Nephron (organoid): Measurements from ENCODE around the gene WWOX.
"Not testable (repeated sequence)": the region's sequence is repeated elsewhere in the genome, so short reads cannot be mapped to it uniquely, and the experiment has no call there.

Experiments used
- H3K27ac Mint-ChIP-seq, 3 experiments: 2 replicates each; pipeline ENCODE4 v1.8.0; 2020; ENCODE audit warnings: mixed read lengths in 3 of 3, mild to moderate bottlenecking in 2 of 3, moderate library complexity in 1 of 3
- H3K27me3 Mint-ChIP-seq: 2 replicates; pipeline ENCODE4 v1.8.0; 2021; ENCODE audit warnings: low read depth, mild to moderate bottlenecking, moderate library complexity, mixed read lengths
- H3K36me3 Mint-ChIP-seq: 2 replicates; pipeline ENCODE4 v1.8.0; 2020; ENCODE audit warnings: low read depth, mixed read lengths
- H3K4me1 Mint-ChIP-seq: 2 replicates; pipeline ENCODE4 v1.8.0; 2020; ENCODE audit warnings: mixed read lengths
- H3K4me3 Mint-ChIP-seq, 3 experiments: 2 replicates each; pipeline ENCODE4 v1.8.0; 2020; ENCODE audit warnings: mild to moderate bottlenecking in 3 of 3, mixed read lengths in 3 of 3, moderate library complexity in 2 of 3
- H3K9me3 Mint-ChIP-seq: 2 replicates; pipeline ENCODE4 v1.8.0; 2020; ENCODE audit warnings: mixed read lengths
- CTCF ChIP-seq, 3 experiments: fragments of 200-600 bp; sonication (generic); IDR thresholded peaks; one replicate each; pipeline ENCODE4 v1.5.0; 2021; ENCODE audit warnings: antibody characterized with exemption in 3 of 3; ENCODE audit not compliant: unreplicated experiment in 3 of 3

The WWOX gene

GRCh38 chr16:78099271-78100111 is at the start of gene WWOX:
Gene WWOX (plus strand): TSS chr16:78099654.
- peak in 2 of 3 experiments; percentile 94 to 95 for TF ChIP-seq CTCF (IDR thresholded peaks at IDR 0.05; ENCODE audit: unreplicated experiment in 3 of 3)
- peak within 1 kb of the TSS; percentile 86 to 92 (median 90) for H3K27ac Mint-ChIP-seq
- peaks cover 12% of the 10 kb centered on the region for H3K4me1 Mint-ChIP-seq
- H3K27me3 Mint-ChIP-seq = peaks cover 3% of the 10 kb centered on the region
- peak within 1 kb of the TSS; percentile 90 to 93 (median 93) for H3K4me3 Mint-ChIP-seq
- peaks cover 5% of the 10 kb centered on the region for H3K9me3 Mint-ChIP-seq
- H3K36me3 Mint-ChIP-seq = peaks cover 5% of the 10 kb centered on the region

GRCh38 chr16:78050734-78051400 is 48.6 kb upstream of the WWOX start:
- H3K27ac Mint-ChIP-seq = no peak overlapping the region
- H3K9me3 Mint-ChIP-seq = no peaks in the 10 kb centered on the region
- no peak overlapping the region for H3K4me3 Mint-ChIP-seq
- H3K27me3 Mint-ChIP-seq = peaks cover 50% of the 10 kb centered on the region
- H3K4me1 Mint-ChIP-seq = no peaks in the 10 kb centered on the region
- H3K36me3 Mint-ChIP-seq = no peaks in the 10 kb centered on the region
- TF ChIP-seq CTCF (IDR thresholded peaks at IDR 0.05; ENCODE audit: unreplicated experiment in 3 of 3) = no peak

GRCh38 chr16:78057803-78058564 is 41.5 kb upstream of the WWOX start:
- TF ChIP-seq CTCF (IDR thresholded peaks at IDR 0.05; ENCODE audit: unreplicated experiment in 3 of 3) = no peak
- Mint-ChIP-seq H3K9me3 (no peaks in the 10 kb centered on the region), H3K36me3 (no peaks in the 10 kb centered on the region), H3K27me3 (peaks cover 38% of the 10 kb centered on the region), H3K27ac (no peak overlapping the region), H3K4me1 (no peaks in the 10 kb centered on the region), H3K4me3 (no peak overlapping the region)

- not testable (repeated sequence) for H3K4me1 Mint-ChIP-seq, H3K27ac Mint-ChIP-seq, H3K36me3 Mint-ChIP-seq, H3K9me3 Mint-ChIP-seq, H3K4me3 Mint-ChIP-seq
- peaks cover 30% of the 10 kb centered on the region for H3K27me3 Mint-ChIP-seq
Measured at GRCh38 chr16:78059806-78060205, 39.6 kb upstream of the WWOX start.

- Mint-ChIP-seq H3K27me3 (peaks cover 30% of the 10 kb centered on the region), H3K9me3 (no peaks in the 10 kb centered on the region), H3K27ac (no peak overlapping the region), H3K36me3 (no peaks in the 10 kb centered on the region), H3K4me1 (peaks cover 2% of the 10 kb centered on the region), H3K4me3 (no peak overlapping the region)
- TF ChIP-seq CTCF (IDR thresholded peaks at IDR 0.05; ENCODE audit: unreplicated experiment in 3 of 3) = no peak
Measured at GRCh38 chr16:78060295-78060694, 39.2 kb upstream of the WWOX start.

- H3K9me3 Mint-ChIP-seq = no peaks in the 10 kb centered on the region
- no peaks in the 10 kb centered on the region for H3K36me3 Mint-ChIP-seq
- peaks cover 32% of the 10 kb centered on the region for H3K27me3 Mint-ChIP-seq
- H3K4me1 Mint-ChIP-seq = peaks cover 5% of the 10 kb centered on the region
- H3K27ac Mint-ChIP-seq = no peak overlapping the region
- H3K4me3 Mint-ChIP-seq = no peak overlapping the region
- no peak for TF ChIP-seq CTCF (IDR thresholded peaks at IDR 0.05; ENCODE audit: unreplicated experiment in 3 of 3)
Measured at GRCh38 chr16:78060809-78061208, 38.6 kb upstream of the WWOX start.
